ENCODE data around the gene VBP1. TPM values are rescaled to one million over a fixed set of nuclear protein-coding genes. Genes with fewer than 3 reads are reported as not detected.
"Not testable (repeated sequence)": the region's sequence is repeated elsewhere in the genome, so short reads cannot be mapped to it uniquely, and the experiment has no call there.

The VBP1 gene
- total RNA-seq, 6 experiments from 2014 or later = 62.8 to 69.5 (median 66.5) TPM

DNA sequence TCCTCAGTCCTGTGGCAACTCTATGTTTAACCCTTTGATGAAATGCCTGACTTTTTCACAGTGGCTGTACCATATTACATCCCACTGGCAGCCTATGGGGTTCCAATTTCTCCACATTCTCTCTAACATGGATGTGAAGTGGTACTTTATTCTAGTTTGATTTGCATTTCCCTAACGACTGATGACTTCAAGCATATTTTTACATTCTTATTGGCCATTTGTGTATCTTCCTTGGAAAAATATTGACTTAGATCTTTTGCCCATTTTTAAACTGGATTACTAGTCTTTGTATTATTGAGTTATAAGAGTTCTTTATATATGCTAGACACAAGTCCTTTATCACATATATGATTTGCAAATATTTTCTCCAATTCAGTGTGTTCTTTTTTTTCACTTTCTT, 50.2 kb downstream of the VBP1 start:
- Mint-ChIP-seq H3K4me1 (ENCODE audit: low read depth) (no peaks in the 10 kb centered on the region), H3K36me3 (ENCODE audit: low read depth) (no peaks in the 10 kb centered on the region), H3K27ac (no peak overlapping the region), H3K9me3 (no peaks in the 10 kb centered on the region), H3K27me3 (ENCODE audit: insufficient read depth) (no peaks in the 10 kb centered on the region), H3K4me3 (no peak overlapping the region)
- no peak for TF ChIP-seq CTCF (IDR thresholded peaks at IDR 0.05)
- DNase-seq = no peak

DNA sequence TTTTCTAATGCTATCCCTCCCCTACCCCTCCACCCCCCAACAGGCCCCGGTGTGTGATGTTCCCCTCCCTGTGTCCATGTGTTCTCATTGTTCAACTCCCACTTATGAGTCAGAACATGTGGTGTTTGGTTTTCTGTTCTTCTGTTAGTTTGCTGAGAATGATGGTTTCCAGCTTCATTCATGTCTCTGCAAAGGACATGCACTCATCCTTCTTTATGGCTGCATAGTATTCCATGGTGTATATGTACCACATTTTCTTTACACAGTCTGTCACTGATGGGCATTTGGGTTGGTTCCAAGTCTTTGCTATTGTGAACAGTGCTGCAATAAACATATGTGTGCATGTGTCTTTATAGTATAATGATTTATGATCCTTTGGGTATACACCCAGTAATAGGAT, 51.7 kb downstream of the VBP1 start:
- H3K9me3 Mint-ChIP-seq; H3K4me3 Mint-ChIP-seq; H3K4me1 Mint-ChIP-seq (ENCODE audit: low read depth); H3K27me3 Mint-ChIP-seq (ENCODE audit: insufficient read depth); H3K36me3 Mint-ChIP-seq (ENCODE audit: low read depth); DNase-seq; H3K27ac Mint-ChIP-seq: not testable (repeated sequence)

DNA sequence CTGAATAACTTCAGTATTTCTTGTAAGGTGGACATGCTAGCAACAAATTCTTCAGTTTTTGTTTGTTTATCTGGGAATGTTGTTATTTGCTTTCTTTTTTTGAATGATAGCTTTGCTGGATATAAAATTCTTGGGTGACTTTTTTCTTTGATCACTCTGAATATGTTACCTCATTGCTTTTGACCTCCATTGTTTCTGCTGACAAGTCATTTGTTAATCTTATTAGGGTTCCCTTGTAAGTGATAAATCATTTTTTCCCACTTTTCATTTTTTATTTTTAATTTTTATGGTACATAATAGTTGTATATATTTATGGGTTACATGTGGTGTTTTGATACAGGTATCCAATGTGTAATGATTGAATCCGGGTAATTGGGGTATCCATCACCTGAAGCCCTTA, 54.7 kb downstream of the VBP1 start:
- Mint-ChIP-seq H3K36me3 (ENCODE audit: low read depth) (no peaks in the 10 kb centered on the region), H3K4me3 (no peak overlapping the region), H3K27me3 (ENCODE audit: insufficient read depth) (no peaks in the 10 kb centered on the region), H3K27ac (no peak overlapping the region), H3K4me1 (ENCODE audit: low read depth) (no peaks in the 10 kb centered on the region), H3K9me3 (no peaks in the 10 kb centered on the region)
- TF ChIP-seq CTCF (IDR thresholded peaks at IDR 0.05) = no peak
- DNase-seq = no peak

GRCh38 chrX:155279873-155280272, 63.6 kb downstream of the VBP1 start:
- Mint-ChIP-seq H3K27me3 (ENCODE audit: insufficient read depth) (no peaks in the 10 kb centered on the region; the same call in none of the 2 replicates), H3K4me1 (ENCODE audit: low read depth) (no peaks in the 10 kb centered on the region), H3K27ac (no peak overlapping the region), H3K36me3 (ENCODE audit: low read depth) (no peaks in the 10 kb centered on the region), H3K9me3 (no peaks in the 10 kb centered on the region), H3K4me3 (no peak overlapping the region)
- no peak for DNase-seq
- TF ChIP-seq CTCF (IDR thresholded peaks at IDR 0.05) = no peak

Other genes starting within 250 kb of the VBP1 start
- gene F8, start 193.7 kb upstream of the VBP1 start, total RNA-seq (2021; fragmentation: NEBNext Ultra II Directional; extraction: Animal tissue kit (Norgen Biotek cat#: 25700)) = 1 to 10 TPM; 1.0 to 1.6 (median 1.4) TPM
- 10 to 100 TPM; 50.8 to 55.7 (median 53.3) TPM for gene FUNDC2, start 189.6 kb upstream of the VBP1 start, total RNA-seq (2021; fragmentation: NEBNext Ultra II Directional; extraction: Animal tissue kit (Norgen Biotek cat#: 25700))
- gene CMC4, start 145.3 kb upstream of the VBP1 start, total RNA-seq (2021; fragmentation: NEBNext Ultra II Directional; extraction: Animal tissue kit (Norgen Biotek cat#: 25700)) = 1 to 10 TPM; 4.6 to 7.4 (median 6.3) TPM
- gene MTCP1, start 145.3 kb upstream of the VBP1 start, total RNA-seq (2021; fragmentation: NEBNext Ultra II Directional; extraction: Animal tissue kit (Norgen Biotek cat#: 25700)) = 10 to 100 TPM; 12.4 to 15.8 (median 14.3) TPM
- gene BRCC3, start 145.0 kb upstream of the VBP1 start, total RNA-seq (2021; fragmentation: NEBNext Ultra II Directional; extraction: Animal tissue kit (Norgen Biotek cat#: 25700)) = 10 to 100 TPM; 24.5 to 27.8 (median 26.0) TPM
- gene RAB39B, start 48.0 kb downstream of the VBP1 start, total RNA-seq (2021; fragmentation: NEBNext Ultra II Directional; extraction: Animal tissue kit (Norgen Biotek cat#: 25700)) = under 1 TPM; 0.05 to 0.28 (median 0.19) TPM
- gene CLIC2, start 118.2 kb downstream of the VBP1 start, total RNA-seq (2021; fragmentation: NEBNext Ultra II Directional; extraction: Animal tissue kit (Norgen Biotek cat#: 25700)) = under 1 TPM in 2 of 6 experiments, not detected in 4; 0.09 to 0.24 TPM
- not detected for gene F8A2, start 165.6 kb downstream of the VBP1 start, total RNA-seq (2021; fragmentation: NEBNext Ultra II Directional; extraction: Animal tissue kit (Norgen Biotek cat#: 25700))
- 10 to 100 TPM; 10.2 to 14.8 (median 12.9) TPM for gene F8A3, start 242.2 kb downstream of the VBP1 start, total RNA-seq (2021; fragmentation: NEBNext Ultra II Directional; extraction: Animal tissue kit (Norgen Biotek cat#: 25700))

Data from HFFc6 (cell line).